Hepatic stellate cell (primary cell): Measurements from ENCODE around the gene FPGS.

Source experiments
- DNase-seq: peaks from one replicate; pipeline ENCODE4 v3.0.0; 2011; ENCODE audit warnings: low spot score

Gene FPGS

DNA sequence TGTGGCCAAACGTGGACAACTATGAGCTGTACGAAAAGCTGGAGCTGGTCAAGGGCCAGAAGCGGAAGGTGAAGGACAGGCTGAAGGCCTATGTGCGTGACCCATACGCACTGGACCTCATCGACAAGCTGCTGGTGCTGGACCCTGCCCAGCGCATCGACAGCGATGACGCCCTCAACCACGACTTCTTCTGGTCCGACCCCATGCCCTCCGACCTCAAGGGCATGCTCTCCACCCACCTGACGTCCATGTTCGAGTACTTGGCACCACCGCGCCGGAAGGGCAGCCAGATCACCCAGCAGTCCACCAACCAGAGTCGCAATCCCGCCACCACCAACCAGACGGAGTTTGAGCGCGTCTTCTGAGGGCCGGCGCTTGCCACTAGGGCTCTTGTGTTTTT lies 13.5 kb upstream of the FPGS start:
- DNase-seq = no peak

DNA sequence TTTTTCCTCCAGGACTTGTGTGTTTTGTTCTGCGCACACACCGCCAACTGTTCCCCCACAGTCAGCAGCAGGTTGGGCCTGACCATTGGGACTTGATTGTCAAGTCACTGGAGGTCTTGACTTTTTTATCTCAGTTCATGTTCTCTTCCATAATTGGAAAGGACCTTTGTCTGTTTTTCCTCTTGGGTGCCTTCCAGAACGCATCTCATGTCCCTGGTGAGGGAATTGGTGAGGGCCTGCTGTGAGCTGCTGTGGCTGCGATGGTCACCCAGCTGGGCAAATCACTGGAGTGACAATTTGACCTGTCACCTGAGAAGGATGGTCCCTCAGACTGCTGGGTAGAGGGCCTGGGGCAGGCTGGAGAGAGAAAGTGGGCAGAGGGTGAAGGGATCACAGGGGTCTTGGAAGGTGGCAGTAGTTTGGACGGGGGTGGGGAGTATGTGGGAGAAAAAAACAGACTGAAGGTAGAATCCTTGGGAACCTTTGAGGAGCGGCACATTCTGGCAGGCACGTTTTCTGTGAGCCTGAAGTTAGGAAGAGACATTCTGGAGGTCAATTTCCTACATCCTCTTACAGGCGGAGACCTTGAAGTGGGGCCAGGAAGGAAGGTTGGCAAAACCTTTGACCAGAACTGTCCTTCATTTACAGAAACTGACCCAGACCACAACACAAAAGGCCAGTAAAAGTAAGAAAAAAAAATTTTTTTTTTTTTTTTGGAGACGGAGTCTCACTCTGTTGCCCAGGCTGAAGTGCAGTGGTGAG lies 12.4 kb upstream of the FPGS start:
- no peak for DNase-seq

DNA sequence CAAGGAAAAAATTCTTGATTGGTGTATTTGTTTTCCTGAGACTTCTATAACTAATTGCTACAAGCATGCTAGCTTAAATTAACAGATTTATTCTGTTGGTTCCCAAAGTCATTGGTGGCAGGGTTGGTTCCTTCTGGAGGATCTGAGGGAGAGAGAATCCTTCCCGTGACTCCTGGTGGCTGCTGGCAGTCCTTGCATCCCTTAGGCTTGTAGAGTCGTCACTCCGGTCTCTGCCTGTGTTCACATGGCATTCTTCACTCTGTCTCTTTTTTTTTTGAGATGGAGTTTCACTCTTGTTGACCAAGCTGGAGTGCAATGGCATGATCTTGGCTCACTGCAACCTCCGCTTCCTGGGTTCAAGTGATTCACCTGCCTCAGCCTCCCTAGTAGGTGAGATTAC lies 11.6 kb upstream of the FPGS start:
- DNase-seq = no peak

DNA sequence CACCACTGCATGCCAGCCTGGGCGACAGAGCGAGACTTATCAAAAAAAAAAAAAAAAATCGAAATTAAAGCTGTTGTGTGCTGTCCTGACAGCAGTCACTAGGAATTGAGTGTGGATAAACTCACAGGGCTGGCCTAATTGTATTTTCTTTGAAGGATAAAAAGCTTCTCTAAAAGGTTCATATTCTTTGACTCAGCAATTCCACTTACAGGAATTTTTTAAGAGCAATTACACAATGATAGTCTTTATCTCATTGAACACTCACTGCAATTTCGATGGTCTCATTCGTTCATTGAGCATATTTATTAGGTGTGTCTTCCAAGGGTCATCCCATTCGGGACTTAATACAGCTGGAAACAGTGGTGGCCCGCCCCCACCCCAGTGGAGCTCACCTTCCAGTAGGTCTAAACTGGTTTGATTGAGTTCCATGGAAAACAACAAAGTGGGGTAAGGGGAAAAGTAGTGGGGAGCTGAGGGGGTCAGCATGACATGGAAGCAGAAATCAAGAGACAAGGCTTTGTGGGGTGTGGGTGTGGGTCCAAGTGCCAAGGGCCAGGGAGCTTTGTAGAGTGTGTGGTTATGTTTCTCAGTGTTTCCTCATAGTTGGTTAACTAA lies 10.2 kb upstream of the FPGS start:
- no peak for DNase-seq

DNA sequence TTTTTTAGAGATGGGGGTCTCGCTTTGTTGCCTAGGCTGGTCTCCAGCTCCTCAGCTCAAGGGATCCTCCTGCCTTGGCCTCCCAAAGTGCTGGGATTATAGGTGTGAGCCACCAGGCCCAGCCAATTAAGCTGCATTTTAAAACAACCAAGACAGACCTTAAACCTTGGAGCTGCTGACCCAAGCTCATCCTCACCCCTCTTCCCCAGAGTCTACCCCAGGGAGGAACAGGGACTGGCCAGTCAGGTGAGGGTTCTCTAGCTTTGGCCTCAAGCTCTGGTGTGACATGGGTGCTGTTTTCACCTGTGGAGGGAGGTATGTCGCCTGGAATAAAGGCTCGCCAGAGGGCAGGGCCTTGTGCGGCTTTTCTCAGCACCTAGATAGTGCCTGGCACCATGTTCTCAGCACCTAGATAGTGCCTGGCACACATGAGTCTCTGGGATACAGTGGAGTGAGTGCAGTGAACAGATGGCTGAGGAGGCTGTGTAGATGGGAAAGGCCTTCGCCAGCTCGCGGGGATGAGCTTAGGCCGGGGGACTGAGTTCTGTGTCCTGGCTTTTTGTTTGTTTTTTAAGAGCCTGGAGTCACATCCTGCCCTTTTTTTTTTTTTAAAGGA lies 9.5 kb upstream of the FPGS start:
- DNase-seq = no peak

DNA sequence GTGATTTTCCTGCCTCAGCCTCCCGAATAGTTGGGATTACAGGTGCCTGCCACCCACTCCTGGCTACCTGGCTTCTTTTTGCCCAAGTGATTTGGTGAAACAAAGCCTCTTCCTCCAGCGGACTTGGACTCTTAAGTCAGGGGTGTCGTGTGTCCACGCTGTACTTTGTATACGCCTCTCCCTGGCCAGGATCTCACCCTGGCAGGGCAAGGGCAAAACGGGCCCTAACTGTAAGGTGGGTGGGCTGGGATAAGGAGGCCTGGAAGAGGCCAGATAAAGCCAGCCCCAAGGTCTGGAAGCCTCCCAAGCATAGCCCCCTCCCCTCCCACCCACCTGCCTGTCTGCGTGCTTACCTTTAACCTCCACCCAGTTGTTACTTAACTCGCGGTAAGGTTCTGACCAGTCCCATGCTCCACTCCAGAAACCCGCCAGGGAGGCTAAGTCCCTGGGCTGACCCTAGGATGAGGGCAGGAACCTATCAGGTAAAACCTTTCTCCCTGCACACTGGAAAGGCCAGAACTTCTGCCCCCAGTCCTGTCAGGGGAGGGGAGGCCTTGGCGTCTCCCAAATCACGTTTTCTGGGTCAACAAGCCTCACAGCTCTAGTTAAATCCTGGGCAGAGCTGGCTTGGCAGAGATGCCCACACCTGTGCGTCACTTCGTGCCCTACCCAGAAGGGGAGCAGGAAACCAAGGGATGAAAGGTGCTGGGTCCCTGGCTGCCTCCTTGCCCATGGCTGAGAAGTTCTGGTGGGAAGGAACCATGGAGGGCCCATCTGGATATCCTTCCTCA lies 8.5 kb upstream of the FPGS start:
- DNase-seq = no peak

DNA sequence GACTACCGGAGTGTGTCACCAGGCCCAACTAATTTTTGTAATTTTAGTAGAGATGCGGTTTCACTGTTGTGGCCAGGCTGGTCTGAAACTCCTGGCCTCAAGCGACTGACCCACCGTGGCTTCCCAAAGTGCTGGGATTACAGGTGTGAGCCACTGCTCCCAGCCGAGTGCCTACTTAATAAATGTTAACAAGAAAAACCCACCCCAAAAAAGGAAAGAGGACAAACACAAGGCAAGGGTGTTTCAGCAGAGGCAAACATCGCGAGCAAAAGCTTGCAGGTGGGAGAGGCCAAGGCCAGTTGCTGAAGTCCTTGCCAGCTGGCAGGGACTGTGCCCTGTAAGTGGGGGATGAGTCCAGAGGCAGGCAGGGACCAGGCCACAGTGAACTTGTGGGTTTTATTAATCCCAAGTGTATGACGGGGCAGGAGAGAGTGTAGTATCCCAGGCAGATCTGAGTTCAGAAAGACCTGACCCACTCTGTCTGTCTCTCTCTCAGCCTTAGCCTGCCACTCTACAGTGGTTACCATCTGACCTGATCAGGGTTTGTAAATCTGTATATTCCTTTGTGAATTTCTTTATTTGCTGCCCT lies 6.4 kb upstream of the FPGS start:
- no peak for DNase-seq

DNA sequence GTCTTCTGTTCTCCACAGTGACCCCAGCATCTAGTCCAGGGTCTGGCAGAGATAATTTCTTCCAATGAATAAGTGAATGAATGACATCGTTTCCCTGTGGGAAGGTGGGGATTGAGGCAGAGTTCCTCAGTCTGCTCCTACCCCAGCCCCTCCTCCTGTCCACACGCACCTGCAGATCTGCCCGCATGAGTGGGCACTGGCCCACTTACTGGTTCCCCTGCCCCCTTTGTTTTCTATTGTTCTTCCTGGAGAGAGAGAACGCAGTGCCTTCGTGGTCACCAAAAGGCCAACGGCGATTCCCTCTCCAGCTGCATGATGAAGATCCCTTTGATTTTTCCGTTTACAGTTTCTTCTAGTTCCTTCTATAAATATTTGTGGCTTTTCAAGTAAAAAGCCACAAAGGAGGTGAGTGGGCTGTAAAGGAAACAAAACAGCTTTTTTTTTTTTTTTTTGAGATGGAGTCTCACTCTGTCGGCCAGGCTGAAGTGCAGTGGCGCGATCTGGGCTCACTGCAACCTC lies 5.8 kb upstream of the FPGS start:
- DNase-seq = no peak

DNA sequence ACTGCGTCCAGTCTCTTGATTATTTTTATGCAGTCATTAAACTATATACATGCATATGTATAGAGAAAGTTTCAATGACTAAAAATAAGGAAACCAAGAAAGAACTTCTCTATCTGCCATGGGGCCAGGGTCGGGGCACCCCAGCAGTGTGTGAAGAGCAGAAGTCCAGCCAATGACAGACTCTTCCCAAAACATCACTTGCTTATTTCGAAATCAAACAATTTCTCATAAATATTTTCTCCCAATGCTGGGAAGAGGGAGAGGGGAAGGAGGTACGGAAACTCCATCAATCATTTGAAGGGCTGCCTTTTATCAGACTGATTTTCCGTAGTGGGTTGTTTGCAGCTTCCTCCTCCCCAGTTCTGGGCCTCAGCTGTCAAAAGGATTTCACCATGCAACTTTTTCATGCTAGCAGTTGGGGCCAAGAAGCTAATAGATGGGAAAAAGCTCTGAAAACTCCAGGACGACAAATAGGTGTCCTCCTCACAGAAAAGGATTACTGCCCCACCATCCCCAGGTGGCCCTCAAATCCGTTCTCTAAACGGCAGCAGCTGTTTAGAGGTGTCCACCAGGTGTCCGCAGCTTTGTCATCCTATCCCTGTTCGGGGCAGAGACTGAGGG lies 617 bp upstream of the FPGS start:
- no peak for DNase-seq

DNA sequence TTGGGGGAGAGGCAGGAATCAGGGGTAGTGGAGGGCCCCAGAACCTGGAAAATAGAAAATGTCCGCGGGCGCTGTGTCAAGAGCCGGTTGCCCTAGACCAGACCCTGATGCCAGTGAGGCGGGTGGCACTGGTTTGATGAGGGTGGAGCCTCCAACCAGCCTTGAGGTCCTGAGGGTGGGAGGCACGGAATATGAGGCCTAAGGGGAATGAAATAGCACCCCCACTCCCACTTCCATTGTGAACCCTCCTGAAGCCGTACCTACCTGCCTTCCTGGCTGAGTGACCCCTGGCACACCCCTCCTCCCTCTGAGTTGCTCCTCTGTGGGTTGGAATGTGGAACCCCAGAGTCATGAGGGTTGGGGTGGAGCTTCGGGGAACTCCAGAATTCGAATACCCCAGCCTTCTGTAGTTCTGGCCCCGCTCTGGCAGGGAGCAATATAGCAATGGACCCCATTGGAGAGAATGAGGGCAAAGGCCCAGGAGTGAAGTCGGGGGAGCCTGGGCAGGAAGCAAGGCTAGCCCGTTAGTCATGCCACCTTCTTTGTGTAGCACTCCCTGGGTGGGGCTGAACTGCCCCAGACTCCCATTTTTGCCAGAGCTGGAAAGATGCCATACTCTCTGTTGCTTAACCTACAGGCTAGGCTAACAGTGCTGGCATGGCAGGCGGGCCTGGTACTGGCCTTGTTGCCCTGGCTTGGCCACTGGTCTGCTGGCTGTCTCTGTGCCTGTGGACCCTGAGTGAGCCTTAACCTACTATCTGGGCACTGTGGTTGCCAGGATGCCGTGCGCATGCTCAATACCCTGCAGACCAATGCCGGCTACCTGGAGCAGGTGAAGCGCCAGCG lies 1.0 kb downstream of the FPGS start:
- peak; percentile 63 for DNase-seq

DNA sequence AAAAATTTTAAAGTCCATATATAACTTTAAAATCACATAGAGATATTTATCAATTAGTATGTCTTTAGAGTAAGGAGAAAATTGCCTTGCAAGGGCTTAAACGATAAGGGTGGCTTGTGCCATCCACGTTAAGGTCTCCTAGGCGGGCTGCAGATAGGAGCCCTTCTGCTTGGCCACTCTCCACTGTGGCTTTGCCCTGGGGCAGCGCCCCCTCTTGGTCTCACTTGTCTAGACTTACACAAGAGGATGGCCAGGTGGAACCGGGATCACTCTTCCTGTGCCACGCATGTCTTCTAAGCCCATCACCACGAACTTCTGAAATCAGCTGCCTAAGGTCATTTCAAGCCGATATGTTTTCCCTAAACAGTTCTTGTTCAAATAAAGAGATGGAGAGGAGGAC lies 2.9 kb downstream of the FPGS start:
- no peak for DNase-seq

DNA sequence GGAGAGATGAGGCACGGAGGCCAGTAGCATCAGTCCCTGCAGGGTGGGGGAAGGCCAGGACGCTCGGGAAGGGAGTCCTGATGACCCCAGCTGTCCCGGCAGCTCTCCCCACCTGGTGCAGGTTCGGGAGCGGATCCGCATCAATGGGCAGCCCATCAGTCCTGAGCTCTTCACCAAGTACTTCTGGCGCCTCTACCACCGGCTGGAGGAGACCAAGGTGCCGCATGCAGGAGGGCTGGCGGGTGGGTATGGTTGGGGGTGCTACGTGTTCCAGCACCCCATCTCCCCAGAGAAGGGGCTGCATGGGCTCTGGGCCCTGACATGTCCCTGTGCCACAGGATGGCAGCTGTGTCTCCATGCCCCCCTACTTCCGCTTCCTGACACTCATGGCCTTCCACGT lies 4.2 kb downstream of the FPGS start:
- no peak for DNase-seq

DNA sequence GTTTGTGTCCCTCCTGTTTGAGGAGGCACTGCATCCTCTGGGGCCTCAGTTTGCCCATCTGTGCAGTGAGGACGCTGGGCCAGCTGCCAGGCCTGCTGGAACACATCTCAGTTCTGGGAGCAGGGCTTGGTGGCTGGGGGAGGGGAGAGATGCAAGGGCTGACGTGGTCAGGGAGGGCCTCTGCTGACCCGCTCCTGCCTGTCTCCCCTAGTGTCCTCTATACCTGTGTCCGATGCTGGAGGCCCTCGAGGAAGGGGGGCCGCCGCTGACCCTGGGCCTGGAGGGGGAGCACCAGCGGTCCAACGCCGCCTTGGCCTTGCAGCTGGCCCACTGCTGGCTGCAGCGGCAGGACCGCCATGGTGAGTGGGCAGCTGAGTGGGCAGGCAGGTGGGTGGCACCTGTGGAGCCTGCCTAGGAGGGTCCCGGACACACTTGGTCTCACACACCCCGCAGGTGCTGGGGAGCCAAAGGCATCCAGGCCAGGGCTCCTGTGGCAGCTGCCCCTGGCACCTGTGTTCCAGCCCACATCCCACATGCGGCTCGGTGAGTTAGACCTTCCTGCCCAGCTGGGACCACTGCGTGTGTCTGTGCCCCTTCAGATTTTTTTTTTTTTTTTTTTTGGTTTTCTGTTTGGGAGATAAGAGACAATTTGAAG lies 5.8 kb downstream of the FPGS start:
- no peak for DNase-seq

DNA sequence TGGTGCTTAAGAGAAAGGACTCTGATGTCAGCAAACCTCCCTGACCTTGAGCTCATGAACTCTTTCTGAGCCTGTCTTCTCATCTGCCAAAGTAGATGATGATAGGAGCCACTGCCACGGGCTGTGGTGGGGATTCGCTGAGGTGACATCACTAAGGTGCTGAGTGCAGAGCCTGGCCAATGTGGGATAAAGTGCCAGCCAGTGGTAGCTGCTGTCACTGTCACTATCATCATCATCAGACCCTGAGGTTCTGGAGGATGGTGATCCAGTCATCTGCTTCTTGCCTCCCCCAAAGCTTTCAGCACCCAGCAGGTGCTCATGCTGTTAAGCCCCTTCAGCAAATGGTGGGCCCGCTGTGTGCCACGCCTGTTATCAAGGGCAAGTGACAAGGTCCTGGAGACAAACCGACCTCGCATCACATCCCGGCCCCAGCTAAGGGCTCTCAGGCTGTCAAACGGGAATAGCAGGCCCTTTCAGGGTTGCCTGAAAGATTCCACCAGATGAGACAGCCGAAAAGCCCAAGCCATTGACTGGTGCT lies 6.4 kb downstream of the FPGS start:
- DNase-seq = no peak

DNA sequence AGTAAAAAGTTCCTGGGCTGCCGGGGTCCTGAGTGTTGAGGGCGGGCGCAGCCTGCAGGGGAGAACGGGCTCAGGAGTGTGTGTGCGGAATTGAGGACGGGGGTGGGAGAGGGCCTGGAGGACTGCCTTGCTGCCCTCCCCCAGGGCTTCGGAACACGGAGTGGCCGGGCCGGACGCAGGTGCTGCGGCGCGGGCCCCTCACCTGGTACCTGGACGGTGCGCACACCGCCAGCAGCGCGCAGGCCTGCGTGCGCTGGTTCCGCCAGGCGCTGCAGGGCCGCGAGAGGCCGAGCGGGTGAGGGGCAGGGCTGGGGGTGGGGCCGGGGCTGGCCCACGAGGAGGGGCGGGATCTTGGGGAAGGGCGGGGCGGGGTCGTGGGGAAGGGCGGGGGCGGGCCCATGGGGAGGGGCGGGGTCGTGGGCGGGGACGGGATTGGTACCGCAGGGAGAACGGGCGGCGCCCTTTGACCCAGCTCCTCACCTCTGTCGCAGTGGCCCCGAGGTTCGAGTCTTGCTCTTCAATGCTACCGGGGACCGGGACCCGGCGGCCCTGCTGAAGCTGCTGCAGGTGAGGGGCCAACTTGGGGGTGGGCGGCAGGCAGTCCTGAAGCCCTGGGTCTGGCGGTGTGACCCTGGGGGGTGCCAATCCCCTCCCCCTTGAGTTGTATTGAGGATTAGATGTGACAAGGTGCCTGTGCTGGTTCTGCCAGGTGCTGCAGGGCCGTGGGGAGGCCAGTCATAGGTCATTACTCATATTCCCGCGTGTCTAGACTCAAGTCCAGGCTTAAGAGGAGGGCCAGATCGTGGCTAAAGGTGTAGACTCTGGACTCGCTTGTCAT lies 7.1 kb downstream of the FPGS start:
- DNase-seq = no peak

DNA sequence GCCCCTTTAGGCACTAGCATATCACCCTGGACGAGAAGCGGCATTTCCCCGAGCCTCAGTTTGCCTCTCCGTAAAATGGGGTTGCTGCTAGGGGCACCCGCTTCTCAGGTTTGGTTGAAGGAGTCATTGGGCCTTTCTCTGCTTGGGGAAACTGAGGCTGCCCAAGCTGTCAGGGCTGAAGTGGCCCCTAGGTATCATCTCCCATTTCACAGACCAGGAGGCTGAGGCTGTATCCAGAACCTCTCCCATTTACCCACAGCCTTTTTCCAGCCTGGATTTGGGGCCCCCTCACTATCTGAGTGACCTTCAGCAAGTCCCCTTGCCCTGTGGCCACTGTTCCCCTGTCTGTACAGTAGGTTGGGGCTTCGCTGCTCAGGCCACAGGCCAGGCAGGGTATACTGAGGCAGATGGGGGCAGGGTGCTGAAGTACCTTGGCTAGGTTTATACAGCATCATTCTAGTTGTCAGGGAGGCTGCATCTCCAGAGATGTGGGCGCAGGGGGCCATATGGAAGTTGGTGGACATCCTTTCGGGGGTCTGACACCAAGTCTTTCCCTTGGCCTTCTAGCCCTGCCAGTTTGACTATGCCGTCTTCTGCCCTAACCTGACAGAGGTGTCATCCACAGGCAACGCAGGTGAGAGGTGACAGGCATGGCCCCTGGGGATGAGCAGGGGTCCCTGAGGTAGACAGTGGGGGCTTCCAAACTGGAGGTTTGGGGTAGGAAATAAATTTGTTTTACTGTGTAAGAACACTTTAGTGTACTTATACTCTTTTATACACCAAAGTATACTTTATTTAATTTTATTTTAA lies 7.9 kb downstream of the FPGS start:
- DNase-seq = no peak

DNA sequence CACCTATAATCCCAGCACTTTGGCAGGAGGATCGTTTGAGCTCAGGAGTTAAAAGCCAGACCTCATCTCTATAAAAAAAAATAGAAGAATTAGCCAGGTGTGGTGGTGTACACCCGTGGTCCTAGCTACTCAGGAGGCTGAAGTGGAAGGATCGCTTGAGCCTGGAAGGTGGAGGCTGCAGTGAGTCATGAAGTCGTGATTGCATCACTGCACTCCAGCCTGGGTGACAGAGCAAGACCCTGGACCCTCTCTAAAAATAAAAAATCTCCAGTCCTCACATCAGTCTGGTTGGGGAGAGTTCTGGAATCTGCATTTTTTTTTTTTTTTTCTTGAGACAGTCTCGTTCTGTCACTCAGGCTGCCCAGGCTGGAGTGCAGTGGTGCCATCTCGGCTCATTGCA lies 9.3 kb downstream of the FPGS start:
- no peak for DNase-seq
